NK-92 (cell line): ENCODE data around the gene PRKG1.
"Not testable (repeated sequence)": the region's sequence is repeated elsewhere in the genome, so short reads cannot be mapped to it uniquely, and the experiment has no call there.

Experiments used
- DNase-seq: peaks from one replicate; lab custom pipeline; 2025; ENCODE audit not compliant: unreplicated experiment; lab: John Stamatoyannopoulos, UW

PRKG1 gene

DNA sequence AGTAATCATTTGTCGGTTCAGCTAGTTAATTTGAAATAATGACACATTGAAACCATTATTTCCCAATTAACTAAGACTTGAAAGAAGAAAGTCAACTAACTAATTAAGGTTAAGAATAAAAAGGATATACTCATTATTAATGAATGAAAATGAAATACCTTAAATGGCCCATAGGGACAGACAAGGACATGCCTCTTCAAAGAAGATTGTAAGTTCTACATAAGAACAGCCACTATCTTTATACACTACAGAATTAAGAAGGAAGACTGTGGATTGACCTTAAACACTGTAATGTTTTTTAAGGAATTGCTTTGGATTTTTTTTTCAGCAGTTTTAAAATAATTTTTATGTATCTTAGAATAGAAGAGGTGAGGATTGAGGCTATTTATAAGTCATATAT is 564.5 kb downstream of the PRKG1 start:
- no peak for DNase-seq

DNA sequence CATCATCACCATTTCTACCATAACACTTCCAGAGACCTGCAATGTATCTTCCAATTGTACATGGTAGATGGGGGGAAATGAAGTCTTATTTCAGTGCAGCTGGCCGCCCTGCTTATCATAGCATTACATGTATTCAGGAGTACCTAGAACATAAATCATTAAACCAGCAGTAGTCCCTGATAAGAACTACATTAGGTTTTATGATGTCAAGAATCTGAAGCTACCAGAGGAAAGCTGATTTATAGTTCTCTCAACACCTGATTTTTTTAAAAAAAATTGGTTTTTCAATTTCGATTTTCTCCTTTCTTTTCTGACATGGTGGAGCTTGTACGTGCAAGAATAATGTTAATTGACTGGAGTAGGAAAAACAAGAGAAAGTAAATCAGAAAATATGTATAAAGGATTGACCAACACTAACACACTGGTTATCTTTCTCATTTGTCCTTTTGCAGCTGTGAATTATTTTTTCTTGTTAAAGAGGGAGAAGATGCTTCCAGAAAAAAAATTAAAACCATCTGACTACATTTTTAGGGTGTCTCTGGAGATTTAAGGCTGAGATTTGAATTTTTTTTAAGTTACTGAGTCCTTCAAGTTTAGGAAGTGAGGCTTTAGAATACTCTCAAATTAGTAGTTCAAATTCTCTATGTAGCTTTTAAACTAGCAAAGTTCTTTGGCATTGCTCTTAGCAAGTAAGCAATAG is 566.0 kb downstream of the PRKG1 start:
- no peak for DNase-seq

DNA sequence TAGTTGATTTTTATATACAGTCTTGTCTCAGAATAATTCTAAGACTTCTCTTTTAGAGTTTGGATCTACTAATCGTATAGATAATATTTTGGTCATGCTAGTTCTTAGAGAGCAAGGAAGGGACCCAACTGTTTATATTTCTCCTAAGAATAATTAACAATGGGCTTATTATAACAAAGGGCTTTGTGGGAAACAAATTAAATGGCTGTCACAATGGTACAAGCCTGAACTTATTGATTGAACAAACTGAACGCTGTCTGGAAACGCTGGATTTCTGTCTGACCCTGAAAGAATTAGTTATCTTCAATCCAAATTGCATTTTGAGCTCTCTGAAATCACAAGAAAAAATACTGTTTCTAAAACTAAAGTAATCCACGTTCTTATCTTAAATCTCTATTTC is 568.3 kb downstream of the PRKG1 start:
- DNase-seq: no peak

DNA sequence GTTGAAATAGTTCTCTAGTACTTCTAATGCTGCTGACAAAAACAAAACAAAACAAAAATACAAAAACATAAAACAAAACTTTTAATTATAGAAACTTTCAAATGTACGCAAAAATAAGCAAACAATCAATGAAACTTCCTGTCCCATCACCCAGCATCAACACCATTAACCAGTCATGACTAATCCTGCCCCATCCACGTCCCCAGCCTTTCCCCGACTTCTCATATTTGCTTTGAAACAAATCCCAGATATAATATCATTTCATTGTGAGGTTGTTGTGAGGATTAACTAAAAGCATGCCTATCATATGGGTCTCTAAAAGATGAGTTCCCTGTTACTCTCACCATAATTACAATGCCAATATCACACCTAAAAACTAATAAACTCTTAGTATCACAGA is 569.4 kb downstream of the PRKG1 start:
- no peak for DNase-seq

DNA sequence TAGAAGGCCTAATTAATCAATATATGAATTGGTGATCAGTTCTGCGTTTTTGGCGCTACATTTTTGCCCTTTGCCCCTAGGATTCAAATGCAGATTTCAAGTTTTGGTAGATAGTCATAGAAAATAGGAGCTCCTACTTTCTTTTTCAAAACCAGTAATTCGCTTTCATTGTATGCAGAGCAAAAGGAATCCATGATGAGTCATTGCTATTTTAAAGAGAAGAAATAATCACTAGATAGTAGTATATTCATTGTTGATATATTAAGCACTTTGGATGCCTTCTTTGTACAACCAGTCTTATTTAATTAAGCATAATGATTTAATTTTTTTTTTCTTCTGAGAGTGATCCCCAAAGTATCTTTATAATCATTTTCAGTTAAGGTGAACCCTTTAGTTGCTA is 574.8 kb downstream of the PRKG1 start:
- no peak for DNase-seq

DNA sequence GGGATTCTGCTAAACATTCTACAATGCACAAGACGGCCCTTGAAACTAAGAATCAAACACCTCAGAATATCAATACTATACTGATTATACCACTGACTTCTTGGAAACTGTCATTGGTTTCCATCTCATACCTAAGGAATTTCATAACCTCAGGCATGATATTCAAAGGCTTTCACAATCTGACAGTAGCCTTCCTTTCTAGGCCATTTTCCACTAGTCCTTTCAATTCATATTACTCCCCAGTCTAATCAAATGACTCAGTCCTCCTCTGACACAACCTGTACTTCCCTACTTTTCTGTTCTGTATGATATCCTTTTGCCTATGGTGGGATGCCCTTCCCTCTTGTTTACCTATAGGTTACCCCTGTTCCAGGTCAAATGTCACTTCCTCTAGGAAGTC is 576.8 kb downstream of the PRKG1 start:
- DNase-seq: no peak

DNA sequence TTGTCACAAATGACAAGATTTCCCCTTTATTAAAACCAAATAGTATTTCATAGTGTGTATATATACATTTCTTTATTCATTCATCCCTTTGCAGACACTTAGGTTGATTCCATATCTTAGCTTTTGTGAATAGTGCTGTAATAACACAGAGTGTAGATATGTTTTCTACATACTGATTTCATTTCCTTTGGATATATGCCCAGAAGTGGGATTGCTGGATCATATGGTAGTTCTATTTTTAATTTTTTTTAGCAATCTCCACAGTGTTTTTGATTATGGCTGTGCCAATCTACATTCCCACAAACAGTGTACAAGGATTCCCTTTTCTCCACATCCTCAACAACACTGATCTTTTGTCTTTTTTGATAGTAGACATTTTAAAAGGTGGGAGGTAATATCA is 578.7 kb downstream of the PRKG1 start:
- DNase-seq: no peak

DNA sequence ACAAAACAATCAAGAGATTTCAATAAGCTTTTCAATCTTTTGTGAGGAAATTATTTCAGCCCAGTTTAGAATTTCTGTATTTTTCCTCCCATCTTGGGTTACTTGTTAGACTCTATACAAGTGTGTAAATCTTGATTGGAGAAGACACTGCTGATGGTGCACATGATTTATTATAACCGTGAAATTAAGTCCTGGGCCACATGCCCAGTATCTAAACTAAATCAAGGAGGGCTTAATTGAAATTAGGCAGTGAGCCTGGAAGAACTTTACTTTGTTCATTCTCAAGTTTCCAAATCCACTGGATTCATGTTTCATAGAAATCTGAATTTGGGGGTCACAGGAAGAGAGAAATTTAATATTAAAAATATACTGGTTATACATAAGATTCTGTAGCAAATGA is 580.6 kb downstream of the PRKG1 start:
- DNase-seq: no peak

DNA sequence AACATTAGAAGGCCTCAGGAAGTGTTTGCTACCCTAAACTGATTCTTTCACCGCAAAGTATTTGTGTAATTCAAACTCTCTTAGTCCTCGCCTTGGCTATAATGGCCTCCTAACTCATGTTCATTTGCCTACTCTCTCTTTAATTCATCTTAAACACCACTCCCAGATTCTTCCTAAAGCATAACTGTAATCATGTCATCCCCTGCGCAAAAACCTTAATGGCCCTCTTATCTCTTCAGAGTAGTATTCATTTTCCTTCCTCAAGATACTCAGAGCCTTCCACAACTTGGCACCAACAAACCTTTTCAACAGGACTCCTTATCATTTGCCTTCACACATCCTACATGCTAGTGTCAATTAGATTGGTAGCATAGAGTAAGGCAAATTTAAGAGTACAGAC is 582.2 kb downstream of the PRKG1 start:
- DNase-seq: no peak

DNA sequence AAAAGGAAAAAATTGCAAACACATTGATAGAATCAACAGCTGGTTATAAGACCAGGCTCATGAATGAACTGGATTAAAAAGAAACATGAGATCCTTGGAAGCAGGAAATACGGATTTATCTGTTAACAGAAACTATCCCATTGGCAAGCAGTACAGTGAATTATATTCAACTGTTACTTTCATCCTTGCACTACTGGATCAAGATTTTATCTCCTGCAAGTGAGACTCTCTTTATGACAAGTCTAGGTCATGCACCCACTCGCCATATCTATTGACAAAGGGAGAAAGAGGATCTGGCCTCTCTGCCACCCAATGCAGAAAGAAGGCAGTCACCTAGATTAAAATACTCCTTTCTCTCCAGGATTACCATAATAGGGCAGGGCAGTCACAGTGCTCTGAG is 583.7 kb downstream of the PRKG1 start:
- DNase-seq: no peak

DNA sequence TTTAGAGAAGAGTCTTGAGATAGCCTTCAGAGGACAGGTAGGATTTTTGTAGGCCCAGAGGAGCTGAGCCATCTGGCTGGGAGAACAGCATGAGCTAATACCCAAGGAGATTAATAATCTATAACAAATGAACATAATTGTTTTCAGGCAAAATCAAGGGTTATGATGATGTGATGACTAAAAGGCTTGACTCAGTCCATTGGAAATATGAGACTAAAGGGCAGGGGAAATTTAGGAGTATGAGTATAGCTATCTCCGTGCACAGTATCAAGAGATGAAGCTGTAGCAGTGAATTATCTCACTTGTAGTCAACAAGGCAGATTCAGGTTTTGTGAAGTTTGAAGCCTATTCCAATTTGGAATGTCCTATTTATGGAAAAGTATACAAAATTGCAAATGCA is 585.1 kb downstream of the PRKG1 start:
- no peak for DNase-seq

DNA sequence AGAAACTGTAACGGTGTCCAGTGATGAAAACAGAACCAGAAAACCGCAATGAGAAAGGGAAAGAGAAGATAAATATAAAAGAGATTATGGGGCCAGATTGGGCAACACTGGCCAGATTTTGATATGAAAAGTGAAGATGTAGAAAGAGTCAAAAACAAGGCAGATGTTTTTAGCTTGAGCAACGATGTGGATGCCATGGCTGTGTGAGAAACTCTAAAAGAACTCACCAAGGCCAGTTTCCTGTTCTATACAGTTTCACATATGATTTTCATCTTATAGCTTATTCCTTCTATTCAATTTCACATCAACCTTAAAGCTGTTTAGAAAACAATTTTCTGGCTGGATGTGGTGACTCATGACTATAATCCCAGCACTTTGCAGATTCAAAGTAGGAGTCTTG is 588.8 kb downstream of the PRKG1 start:
- no peak for DNase-seq

DNA sequence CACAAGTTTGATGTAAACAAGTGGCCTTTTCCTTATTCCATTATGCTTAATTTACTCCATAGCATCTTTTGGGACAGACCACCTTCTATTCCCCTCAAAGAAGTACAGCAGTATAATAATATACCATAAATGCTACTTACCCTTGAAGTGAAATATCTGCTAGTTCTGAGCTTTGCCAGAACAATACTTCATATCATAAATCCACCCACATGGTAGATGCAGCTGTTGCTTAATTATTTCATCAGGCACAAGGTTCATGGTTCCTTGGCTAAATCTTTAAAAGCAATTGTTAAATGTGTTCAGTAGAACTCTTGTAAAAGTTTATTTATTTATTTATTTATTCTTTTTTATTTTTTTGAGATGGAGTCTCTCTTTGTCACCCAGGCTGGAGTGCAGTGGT is 592.2 kb downstream of the PRKG1 start:
- no peak for DNase-seq

DNA sequence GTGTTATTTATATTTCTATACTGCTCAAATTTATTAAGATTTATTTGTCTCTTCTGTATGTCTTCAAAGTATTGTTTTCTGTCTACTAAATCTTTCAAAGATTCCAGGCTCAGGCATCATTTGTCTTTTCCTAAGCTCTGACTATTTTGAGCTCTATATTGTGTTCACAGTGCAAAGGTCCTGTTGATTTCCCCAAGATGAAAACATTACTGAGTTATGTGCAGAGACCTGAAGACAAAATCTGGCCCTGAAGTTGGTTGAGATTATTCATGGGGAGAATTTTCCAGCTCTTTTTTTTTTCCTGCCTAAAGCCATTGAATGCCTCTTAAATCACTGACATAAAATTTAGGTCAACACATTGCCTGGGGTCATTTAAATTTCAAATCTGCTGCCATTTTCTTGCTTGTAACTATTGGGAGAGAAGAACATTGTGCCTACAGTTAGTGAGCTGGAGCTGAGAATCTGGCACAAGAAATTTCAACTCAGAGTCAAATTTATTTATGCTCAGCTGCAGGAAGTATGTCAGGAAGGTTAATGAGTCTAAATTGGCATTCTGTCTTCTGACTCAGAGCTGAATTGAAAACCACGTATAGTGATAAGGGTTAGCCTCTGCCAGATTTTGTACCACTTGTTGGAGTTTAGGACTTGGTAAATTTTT is 593.5 kb downstream of the PRKG1 start:
- no peak for DNase-seq

DNA sequence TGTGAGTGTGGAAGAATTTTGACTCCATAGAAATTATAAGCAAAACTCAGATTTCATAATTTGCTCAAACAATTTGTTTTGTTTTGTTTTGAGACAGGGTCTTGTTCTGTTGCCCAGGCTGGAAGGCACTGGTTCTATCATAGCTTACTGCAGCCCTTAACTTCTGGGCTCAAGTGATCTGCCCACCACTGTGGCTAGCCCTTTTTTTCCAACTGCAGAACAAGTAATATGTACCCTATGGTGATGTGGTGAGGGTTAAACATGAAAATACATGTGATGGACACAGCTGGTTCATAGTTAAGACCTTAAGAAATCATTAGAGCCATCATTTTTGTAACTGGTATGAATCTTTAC is 594.0 kb downstream of the PRKG1 start:
- DNase-seq: no peak

DNA sequence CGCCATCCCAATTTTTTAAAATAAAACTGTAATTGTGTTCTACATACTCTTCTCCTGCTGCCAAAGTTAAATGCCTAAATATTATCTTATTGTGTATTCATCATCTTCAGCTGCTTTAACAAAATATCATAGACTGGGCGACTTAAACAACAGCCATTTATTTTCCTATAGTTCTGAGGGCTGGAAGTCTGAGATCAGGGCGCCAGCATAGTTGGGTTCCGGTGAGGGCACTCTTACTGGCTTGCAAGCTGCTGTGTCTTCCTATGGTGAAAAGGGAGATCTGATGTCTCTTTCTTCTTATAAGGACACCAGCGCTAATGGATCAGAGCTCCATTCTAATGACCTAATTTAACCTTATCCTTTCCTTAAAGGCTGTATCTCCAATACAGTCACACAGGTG is 594.8 kb downstream of the PRKG1 start:
- DNase-seq: no peak

DNA sequence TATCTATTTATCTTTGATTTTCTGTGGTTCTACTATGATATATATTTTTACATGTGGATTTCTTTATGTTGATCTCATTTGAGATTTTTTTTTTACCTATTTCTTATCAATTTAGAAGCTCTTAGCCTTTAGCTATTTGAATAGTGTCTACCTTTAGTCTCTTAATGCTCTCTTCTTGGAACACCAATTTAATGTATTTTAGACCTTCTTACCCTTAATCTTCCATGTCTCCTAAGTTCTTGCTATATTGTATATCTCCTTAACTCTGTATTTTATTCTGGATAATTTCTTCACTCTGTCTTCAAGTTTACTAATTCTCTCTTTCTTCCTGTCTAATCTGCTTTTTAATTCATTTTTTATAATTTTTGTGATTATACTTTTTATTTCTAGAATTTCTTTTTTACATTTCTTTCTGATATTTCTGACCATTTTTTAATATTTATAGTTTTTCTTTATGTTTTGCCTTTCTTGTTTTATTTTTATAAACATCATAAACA is 597.8 kb downstream of the PRKG1 start:
- DNase-seq: no peak

DNA sequence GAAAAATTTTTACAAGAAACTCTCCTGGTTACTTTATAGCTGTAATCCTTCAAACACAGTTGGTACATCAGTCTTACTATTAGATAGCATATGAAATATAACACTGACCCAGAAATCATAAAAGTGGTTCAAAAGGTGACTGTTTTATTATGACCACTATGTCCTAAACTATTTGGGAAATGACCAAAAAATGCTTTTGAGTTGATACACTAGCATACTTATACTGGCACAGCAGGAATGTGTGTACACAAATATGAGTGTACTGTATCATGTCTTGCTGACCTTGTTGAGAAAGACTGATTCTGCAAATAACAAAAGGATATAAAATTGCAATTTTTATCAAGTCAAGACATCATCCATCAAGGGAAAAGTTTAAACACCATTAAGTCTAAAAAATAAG is 600.8 kb downstream of the PRKG1 start:
- no peak for DNase-seq

DNA sequence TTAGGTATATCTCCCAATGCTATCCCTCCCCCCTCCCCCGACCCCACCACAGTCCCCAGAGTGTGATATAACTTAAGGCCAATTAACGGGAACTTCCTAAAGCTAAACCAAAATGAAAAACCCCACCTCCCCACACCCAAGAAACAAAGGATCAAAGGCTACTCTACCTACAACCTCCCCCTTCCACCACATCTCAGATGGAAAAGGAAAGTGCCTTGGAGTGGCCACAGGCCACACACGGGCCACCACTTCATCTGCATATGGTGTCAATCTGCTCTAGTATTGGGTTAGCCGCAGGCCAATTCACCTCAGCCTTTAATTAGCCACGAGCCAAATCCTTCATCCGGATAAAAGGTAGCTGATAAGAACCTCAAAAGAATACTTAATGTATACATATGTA is 605.6 kb downstream of the PRKG1 start:
- DNase-seq: no peak

DNA sequence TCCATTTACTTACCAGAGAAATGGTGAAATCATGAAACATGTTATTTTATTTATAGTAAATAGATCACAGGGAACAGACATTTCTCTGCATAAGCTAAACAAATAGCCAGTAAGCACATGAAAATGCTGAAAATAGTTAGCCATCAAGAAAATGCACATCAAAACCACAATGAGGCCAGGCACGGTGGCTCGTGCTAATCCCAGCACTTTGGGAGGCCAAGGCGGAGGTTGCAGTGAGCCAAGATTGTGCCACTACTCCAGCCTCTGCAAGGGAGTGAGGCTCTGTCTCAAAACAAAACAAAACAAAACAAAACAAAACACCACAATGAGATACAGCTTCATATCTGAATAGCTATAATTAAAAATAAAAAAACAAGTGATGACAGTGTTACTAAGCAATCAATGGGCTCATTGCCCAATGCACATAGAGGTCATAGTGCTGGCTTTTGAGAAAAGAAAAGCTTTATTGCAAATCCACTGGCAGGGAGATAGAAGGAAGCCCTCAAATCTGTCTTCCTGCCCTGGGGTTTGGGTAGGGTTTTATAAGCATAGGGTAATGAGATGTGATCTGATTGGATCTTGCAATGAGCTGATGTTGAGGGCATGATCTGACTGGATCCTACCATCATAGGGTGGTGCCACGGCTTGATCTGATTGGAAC is 608.9 kb downstream of the PRKG1 start:
- no peak for DNase-seq

DNA sequence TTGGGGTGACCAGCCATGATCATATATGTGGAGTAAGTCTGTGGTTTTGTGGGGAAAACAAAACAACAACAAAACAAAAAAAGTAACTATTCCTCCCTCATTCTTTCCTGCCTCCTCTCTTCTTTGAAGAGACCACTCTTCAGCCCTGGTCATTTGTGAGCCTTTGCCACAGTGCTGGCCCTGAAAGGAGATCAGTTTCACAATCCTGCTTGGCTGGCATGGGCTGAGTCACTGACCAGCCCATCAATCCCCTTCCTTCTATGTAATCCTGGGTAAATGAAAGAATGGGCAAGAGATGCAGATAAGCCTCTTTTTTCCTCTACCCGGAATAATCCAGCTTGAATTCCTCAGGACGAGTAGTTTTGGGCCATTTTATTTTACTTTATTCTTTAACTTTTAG is 611.5 kb downstream of the PRKG1 start:
- DNase-seq: no peak

DNA sequence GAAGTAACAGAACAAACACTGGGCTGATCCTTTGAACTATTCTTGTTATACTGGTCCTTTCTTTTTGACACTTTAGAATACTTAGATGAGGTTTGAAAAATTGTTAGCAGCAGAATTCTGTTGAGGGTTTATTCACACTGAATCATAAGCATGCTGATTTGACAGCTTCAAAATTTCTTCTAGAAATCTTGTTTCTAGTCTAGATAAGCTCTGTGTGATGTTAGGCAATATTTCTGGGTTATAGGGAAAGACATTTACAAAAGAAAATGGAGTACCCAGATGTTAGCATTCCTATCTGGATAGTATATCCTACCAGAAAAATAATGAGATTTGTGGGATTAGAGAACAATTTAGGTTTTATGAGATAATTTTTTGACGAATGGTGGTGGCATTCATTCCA is 613.0 kb downstream of the PRKG1 start:
- DNase-seq: no peak

DNA sequence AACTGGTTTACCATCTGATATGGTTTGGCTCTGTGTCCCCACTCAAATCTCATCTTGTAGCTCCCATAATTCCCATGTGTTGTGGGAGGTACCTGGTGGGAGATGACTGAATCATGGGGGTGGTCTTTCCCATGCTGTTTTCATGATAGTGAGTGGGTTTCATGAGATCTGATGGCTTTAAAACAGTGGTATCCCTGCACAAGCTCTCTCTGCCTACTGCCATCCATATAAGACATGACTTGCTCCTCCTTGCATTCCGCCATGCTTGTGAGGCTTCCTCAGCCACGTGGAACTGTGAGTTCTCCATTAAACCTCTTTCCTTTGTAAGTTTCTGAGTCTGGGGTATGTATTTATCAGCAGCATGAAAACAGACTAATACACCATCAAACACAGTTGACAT is 614.5 kb downstream of the PRKG1 start:
- not testable (repeated sequence) for DNase-seq
